BJ (cell line): ENCODE results near the gene CD82. TPM values are rescaled to one million over a fixed set of nuclear protein-coding genes. Genes with fewer than 3 reads are reported as not detected.
"Not testable (repeated sequence)": the region's sequence is repeated elsewhere in the genome, so short reads cannot be mapped to it uniquely, and the experiment has no call there.

ENCODE experiments used
- CTCF ChIA-PET: fragments of 350-600 bp; formaldehyde crosslinking; extraction: SDS; loops from one replicate; lab custom pipeline; 2021; ENCODE audit warnings: antibody characterized with exemption, inconsistent platforms; lab: Yijun Ruan, JAX
- POLR2A ChIA-PET: fragments of 300-600 bp; sonication (Branson Sonifier 250); formaldehyde crosslinking; extraction: SDS; loops from one replicate; lab custom pipeline; 2021; ENCODE audit warnings: antibody characterized with exemption; lab: Charles Lee
- DNase-seq: peaks from one replicate; pipeline ENCODE4 v3.0.0-alpha.2; 2011; ENCODE audit warnings: low read depth
- H3K27me3 ChIP-seq: 2 replicates; pipeline ENCODE4 v1.6.0; 2011; ENCODE audit warnings: low read length; ENCODE audit not compliant: control insufficient read depth, insufficient read depth
- H3K36me3 ChIP-seq: 2 replicates; pipeline ENCODE4 v1.5.1; 2011; ENCODE audit warnings: low read length; ENCODE audit not compliant: control insufficient read depth, insufficient read depth
- H3K4me3 ChIP-seq: 2 replicates; pipeline ENCODE4 v1.5.1; 2011; ENCODE audit warnings: low read depth, mild to moderate bottlenecking, control low read depth, low read length
- CTCF ChIP-seq: IDR thresholded peaks from 2 replicates; pipeline ENCODE4 v1.5.1; 2011; ENCODE audit warnings: low read depth, mild to moderate bottlenecking, control low read depth, inconsistent platforms, low read length, moderate library complexity; ENCODE audit not compliant: insufficient read depth
- polyA plus RNA-seq: library from polyadenylated mRNA; depleted of rRNA; stranded (reverse); fragments of >200 nt; gene quantifications from 2 replicates; pipeline ENCODE4 v1.2.3, GENCODE V29; 2011

The CD82 gene
- polyA plus RNA-seq, 1 experiment: 28.1 TPM

GRCh38 chr11:44548032-44548695 is 17.3 kb upstream of the CD82 start:
- ChIA-PET POLR2A (no interaction called here), CTCF (interaction anchor here (0.8 to 1.6 kb wide), 2 partner anchors 69 to 368 kb away, joined by 3 to 5 read pairs; no protein-coding TSS in a partner anchor)
- Histone ChIP-seq H3K36me3 (no peaks in the 10 kb centered on the region), H3K4me3 (no peak overlapping the region), H3K27me3 (peaks cover 4% of the 10 kb centered on the region)
- no peak for DNase-seq
- TF ChIP-seq CTCF: no peak

- POLR2A ChIA-PET, H3K4me3 ChIP-seq, H3K36me3 ChIP-seq, H3K27me3 ChIP-seq, DNase-seq: not testable (repeated sequence)
- CTCF ChIA-PET: interaction anchor here (0.9 kb wide), 1 partner anchor 69 kb away, joined by 3 read pairs; no protein-coding TSS in a partner anchor
Measured at GRCh38 chr11:44548961-44549749, 16.3 kb upstream of the CD82 start.

GRCh38 chr11:44550123-44550522 is 15.3 kb upstream of the CD82 start:
- POLR2A ChIA-PET: no interaction called here

GRCh38 chr11:44551456-44552139 is 13.9 kb upstream of the CD82 start:
- no peak overlapping the region for H3K4me3 ChIP-seq
- H3K36me3 ChIP-seq: no peaks in the 10 kb centered on the region
- TF ChIP-seq CTCF: no peak
- ChIA-PET POLR2A (no interaction called here), CTCF (interaction anchor here (16.5 kb wide), 1 partner anchor 65 kb away, joined by 606 read pairs; no protein-coding TSS in a partner anchor)
- DNase-seq: no peak
- H3K27me3 ChIP-seq: no peaks in the 10 kb centered on the region; the same call in 1 of the 2 replicates

More at GRCh38 chr11:44550123-44550522, 15.3 kb upstream of the CD82 start:
- no peak for TF ChIP-seq CTCF
- CTCF ChIA-PET: interaction anchor here (0.9 kb wide), 1 partner anchor 68 kb away, joined by 3 read pairs; no protein-coding TSS in a partner anchor
- no peaks in the 10 kb centered on the region for H3K36me3 ChIP-seq
- no peak for DNase-seq
- no peak overlapping the region for H3K4me3 ChIP-seq
- peaks cover 2% of the 10 kb centered on the region for H3K27me3 ChIP-seq

GRCh38 chr11:44555031-44555800 is 10.2 kb upstream of the CD82 start:
- POLR2A ChIA-PET: no interaction called here
- DNase-seq: no peak
- no peaks in the 10 kb centered on the region for H3K36me3 ChIP-seq
- CTCF ChIA-PET: interaction anchor here (0.9 to 16.5 kb wide), 12 partner anchors 8 to 445 kb away, joined by 3 to 606 read pairs (median 8); partner anchors contain the start of gene CD82
- TF ChIP-seq CTCF: no peak
- no peaks in the 10 kb centered on the region; the same call in 1 of the 2 replicates for H3K27me3 ChIP-seq
- H3K4me3 ChIP-seq: no peak overlapping the region
